ENCODE measurements around the gene WAPL.

DNA sequence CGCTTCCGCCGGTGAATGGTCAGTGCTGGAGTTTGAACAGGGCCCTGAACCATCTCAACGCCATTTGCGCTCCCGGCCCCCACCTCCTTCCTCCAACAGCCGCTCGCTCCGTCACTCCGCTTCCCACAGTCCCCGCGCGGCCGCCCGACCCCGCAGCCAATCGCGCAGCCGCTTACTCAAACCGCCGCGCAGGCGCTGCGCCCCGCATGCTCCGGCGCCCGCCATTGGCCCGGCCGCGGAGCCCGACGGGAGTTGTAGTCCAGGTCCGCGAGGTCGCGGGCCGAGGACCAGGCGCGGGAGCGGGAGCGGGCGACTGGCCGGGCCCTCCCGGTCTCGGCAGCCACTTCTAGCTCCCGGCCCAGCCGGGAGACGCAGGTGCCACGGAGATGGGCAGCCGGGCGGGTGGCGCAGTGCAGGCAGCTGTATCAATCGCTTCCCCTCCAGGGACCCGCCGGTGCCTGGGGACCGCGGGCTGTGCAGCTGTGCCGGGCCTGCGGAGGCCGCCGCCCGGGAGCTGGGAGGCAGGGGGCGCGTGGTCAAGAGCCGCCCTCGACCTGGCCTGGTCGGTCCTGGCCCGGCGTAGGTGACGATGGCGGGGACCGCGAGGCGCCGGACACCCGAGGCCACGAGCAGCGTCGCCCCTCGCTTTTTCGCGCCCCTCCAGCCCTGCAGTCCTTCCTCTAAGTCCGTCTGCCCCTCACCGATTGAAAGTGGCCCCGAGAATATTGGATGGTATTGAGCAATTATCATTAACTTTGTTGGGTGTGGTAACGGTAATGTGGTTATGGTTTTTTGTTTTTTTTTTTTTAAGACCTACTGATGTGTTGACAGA lies at the start of gene WAPL:
- peak; percentile 77 for TF ChIP-seq POLR2AphosphoS5 (IDR thresholded peaks at IDR 0.05; ENCODE audit: low read depth, low read length)
- no peak for TF ChIP-seq SRF (IDR thresholded peaks at IDR 0.05; ENCODE audit: low read depth, low read length)
- no peak for TF ChIP-seq CBX5 (IDR thresholded peaks at IDR 0.05; ENCODE audit: low read depth, low read length)
- TF ChIP-seq, protein P1, sequence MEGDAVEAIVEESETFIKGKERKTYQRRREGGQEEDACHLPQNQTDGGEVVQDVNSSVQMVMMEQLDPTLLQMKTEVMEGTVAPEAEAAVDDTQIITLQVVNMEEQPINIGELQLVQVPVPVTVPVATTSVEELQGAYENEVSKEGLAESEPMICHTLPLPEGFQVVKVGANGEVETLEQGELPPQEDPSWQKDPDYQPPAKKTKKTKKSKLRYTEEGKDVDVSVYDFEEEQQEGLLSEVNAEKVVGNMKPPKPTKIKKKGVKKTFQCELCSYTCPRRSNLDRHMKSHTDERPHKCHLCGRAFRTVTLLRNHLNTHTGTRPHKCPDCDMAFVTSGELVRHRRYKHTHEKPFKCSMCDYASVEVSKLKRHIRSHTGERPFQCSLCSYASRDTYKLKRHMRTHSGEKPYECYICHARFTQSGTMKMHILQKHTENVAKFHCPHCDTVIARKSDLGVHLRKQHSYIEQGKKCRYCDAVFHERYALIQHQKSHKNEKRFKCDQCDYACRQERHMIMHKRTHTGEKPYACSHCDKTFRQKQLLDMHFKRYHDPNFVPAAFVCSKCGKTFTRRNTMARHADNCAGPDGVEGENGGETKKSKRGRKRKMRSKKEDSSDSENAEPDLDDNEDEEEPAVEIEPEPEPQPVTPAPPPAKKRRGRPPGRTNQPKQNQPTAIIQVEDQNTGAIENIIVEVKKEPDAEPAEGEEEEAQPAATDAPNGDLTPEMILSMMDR (IDR thresholded peaks at IDR 0.05; ENCODE audit: control extremely low read depth in 1 of 3, insufficient read depth in 1 of 3, low read depth in 1 of 3, low read length in 3 of 3), result no peak
- TF ChIP-seq TAF1 (IDR thresholded peaks at IDR 0.05; ENCODE audit: low read depth, low read length), result peak; percentile 56; the same call in 1 of the 2 replicates
- peak; percentile 68 for TF ChIP-seq CHD2 (IDR thresholded peaks at IDR 0.05; ENCODE audit: low read length)
- no peak for TF ChIP-seq CHD1 (IDR thresholded peaks at IDR 0.05; ENCODE audit: low read depth, low read length)
- TF ChIP-seq ZNF274 (IDR thresholded peaks at IDR 0.05; ENCODE audit: borderline replicate concordance, extremely low read depth, low read length), result no peak

Measured in H1 (cell line).